DND-41 (cell line): ENCODE measurements around the gene PPIP5K2.
"Not testable (repeated sequence)": the region's sequence is repeated elsewhere in the genome, so short reads cannot be mapped to it uniquely, and the experiment has no call there.

Source experiments
- CTCF ChIP-seq: IDR thresholded peaks from 2 replicates; pipeline ENCODE4 v1.5.1; 2012; ENCODE audit warnings: borderline replicate concordance, low read length, moderate library complexity, mild to moderate bottlenecking; ENCODE audit not compliant: poor library complexity, severe bottlenecking; ENCODE audit errors: extremely low read depth
- EZH2 ChIP-seq: IDR thresholded peaks from 3 replicates; pipeline ENCODE4 v1.6.1; 2012; ENCODE audit warnings: borderline replicate concordance, low read depth, mild to moderate bottlenecking, moderate library complexity, low read length, inconsistent platforms; ENCODE audit not compliant: severe bottlenecking

DNA sequence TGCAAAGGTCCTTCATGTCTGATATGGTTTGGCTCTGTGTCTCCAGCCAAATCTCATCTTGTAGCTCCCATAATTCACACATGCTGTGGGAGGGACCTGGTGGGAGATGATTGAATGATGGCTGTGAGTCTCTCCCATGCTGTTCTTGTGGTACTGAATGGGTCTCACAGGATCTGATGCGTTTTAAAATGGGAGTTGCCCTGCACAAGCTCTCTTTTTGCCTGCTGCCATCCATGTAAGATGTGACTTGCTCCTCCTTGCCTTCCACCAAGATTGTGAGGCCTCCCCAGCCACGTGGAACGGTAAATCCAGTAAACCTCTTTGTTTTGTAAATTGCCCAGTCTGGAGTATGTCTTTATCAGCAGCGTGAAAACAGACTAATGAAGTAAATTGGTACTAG lies 46.6 kb upstream of the PPIP5K2 start:
- not testable (repeated sequence) for TF ChIP-seq EZH2, CTCF
